ENCODE data around the gene CACNA1A. TPM values are rescaled to one million over a fixed set of nuclear protein-coding genes. Genes with fewer than 3 reads are reported as not detected.
A peak's percentile ranks its signal among the peaks of the same experiment; 100 is the strongest.

Gene CACNA1A
- total RNA-seq, 3 donors from 2014 or later = 2.3 to 10.1 (median 5.7) TPM

DNA sequence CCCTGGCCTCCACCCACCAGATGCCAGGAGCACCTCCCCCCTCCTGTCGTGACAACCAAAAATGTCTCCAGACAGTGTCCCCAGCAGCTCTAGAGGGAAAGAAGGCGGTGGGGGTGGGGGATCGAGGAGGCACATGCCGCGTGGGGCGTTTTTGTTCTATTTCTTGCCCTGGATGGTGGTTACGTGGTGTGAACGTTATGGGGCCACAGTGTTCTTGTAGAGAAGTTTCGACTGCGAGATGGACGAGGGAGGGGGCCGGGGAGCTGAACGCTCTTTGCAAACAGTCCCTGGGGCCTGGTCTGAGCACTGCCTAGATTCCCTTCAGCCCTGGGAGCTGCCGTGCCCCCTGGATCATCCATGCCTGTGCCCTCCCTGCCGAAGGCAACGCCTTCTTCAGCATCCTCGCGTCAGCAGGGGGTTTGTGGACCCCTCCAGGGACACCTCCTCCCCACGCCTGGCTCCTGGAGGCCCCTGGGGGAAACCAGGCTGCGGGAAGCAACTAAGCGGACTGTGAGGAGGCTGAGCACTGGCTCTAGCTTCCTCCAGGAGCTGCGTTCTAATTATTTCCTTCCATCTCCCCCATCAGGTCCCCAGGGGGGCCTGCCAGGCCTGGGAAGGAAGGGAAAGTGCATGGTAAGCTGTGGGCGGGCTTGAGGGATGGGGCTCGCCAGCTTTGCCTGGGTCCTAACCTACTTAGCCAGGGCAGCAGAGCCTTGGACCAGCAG is 224.6 kb downstream of the CACNA1A start:
- Histone ChIP-seq H3K36me3 (ENCODE audit: low read depth) (no peaks in the 10 kb centered on the region), H3K9me3 (no peaks in the 10 kb centered on the region), H3K4me1 (ENCODE audit: low read depth) (no peaks in the 10 kb centered on the region), H3K4me3 (no peak overlapping the region)
- DNase-seq (no peak), ATAC-seq (no peak)
- TF ChIP-seq CTCF (IDR thresholded peaks at IDR 0.05) = no peak
- intact Hi-C loops (cut with DNase I, micrococcal nuclease) = loop anchor here in 1 of 2 donors (10.0 kb wide), 1 partner anchor 153 kb away; no protein-coding TSS in a partner anchor

DNA sequence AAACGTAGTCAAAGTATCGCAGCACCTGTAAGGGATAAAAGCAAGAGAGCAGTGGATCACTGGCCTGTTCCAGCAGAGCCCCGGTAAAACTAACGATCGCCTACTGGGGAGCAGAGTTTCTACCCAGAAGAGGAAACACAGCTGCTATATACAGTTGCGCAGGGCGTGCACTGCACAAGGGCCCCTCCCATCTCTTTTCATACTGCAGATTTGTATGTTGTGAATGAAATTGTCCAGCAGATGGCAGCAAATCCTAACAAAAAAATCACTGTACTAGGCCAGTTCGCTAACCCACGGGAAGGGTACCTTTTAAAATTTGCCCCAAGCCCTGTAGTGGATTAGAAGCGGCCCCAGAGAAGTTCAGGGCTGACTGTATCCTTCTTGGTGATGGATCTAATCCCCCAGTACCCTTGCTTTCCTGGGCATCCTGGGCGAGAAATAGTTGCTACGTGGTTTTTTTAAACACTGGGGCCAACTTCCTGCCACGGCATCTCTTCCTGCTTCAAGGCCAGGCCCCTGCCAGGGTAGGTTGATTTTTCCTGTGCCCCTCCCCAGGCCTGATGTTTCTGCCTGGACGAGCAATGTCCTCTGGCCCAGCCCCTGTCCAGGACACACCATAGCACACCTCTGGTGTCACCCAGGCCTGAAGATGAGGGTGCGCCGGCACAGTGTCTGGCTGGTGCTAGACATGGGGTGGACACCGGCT is 229.0 kb downstream of the CACNA1A start:
- Histone ChIP-seq H3K4me3 (no peak overlapping the region), H3K4me1 (ENCODE audit: low read depth) (no peaks in the 10 kb centered on the region), H3K9me3 (no peaks in the 10 kb centered on the region), H3K36me3 (ENCODE audit: low read depth) (no peaks in the 10 kb centered on the region)
- ATAC-seq (peak; percentile 95), DNase-seq (peak; percentile 63 to 89 (median 63))
- TF ChIP-seq CTCF (IDR thresholded peaks at IDR 0.05) = peak; percentile 51
- intact Hi-C loops (cut with DNase I, micrococcal nuclease) = loop anchor here (5.0 to 10.0 kb wide), 2 partner anchors 308 to 315 kb away; no protein-coding TSS in a partner anchor

DNA sequence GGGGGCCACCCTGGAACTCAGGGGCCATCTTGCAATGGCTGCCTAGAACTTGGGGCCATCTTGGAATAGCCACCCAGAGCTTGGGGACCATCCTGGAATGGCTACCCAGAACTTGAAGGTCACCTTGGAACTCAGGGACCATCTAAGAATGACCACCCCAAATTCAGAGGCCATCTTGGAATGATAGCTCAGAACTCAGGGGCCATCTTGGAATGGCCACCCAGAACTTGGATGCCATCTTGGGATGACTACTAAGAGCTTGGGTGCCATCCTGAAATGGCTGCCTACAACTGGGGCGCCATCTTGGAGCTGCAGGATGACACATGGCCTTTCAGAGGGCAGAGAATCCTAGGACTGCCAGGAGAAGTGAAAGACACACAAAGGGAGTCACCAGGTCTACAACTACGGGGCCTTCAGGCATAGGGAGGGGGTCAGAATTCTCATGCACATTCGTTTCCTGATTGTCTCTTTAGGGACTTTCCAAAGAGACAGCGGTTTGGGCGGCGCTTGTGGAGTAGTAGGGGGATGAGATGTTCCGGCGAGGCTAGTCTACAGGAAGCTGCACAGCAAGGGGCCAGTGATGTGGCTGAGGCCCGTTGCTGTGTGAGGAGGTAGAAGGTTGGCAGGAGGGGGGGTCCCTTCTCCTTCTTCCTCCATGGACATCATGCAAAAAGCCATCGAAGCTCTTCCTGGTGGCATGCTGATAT is 231.1 kb downstream of the CACNA1A start:
- intact Hi-C loops (cut with DNase I, micrococcal nuclease) = loop anchor here (5.0 to 10.0 kb wide), 2 partner anchors 310 to 317 kb away; no protein-coding TSS in a partner anchor
- Histone ChIP-seq H3K9me3 (no peaks in the 10 kb centered on the region), H3K36me3 (ENCODE audit: low read depth) (no peaks in the 10 kb centered on the region), H3K4me1 (ENCODE audit: low read depth) (no peaks in the 10 kb centered on the region), H3K4me3 (no peak overlapping the region)
- no peak for TF ChIP-seq CTCF (IDR thresholded peaks at IDR 0.05)
- DNase-seq = no peak
- ATAC-seq = no peak

- ATAC-seq = no peak
- H3K36me3 ChIP-seq (ENCODE audit: low read depth) = no peaks in the 10 kb centered on the region
- TF ChIP-seq CTCF (IDR thresholded peaks at IDR 0.05) = no peak
- no peak overlapping the region for H3K4me3 ChIP-seq
- H3K4me1 ChIP-seq (ENCODE audit: low read depth) = no peaks in the 10 kb centered on the region
- DNase-seq = no peak
- no peaks in the 10 kb centered on the region for H3K9me3 ChIP-seq
- intact Hi-C loops (cut with DNase I, micrococcal nuclease) = loop anchor here in 1 of 2 donors (10.0 kb wide), 1 partner anchor 314 kb away; no protein-coding TSS in a partner anchor
Measured at GRCh38 chr19:13270514-13271105, 235.7 kb downstream of the CACNA1A start.

GRCh38 chr19:13269348-13269747 is 236.9 kb downstream of the CACNA1A start:
- no peak for ATAC-seq

More at GRCh38 chr19:13269348-13269747, 236.9 kb downstream of the CACNA1A start:
- no peak for DNase-seq
- Histone ChIP-seq H3K4me1 (ENCODE audit: low read depth) (no peaks in the 10 kb centered on the region), H3K36me3 (ENCODE audit: low read depth) (no peaks in the 10 kb centered on the region), H3K4me3 (no peak overlapping the region), H3K9me3 (no peaks in the 10 kb centered on the region)
- intact Hi-C loops (cut with DNase I, micrococcal nuclease) = loop anchor here in 1 of 2 donors (10.0 kb wide), 2 partner anchors 75 to 295 kb away; no protein-coding TSS in a partner anchor
- no peak for TF ChIP-seq CTCF (IDR thresholded peaks at IDR 0.05)

Data from mucosa of descending colon (tissue), 3 donors.